ENCODE data around the gene CETP.

Gene CETP

DNA sequence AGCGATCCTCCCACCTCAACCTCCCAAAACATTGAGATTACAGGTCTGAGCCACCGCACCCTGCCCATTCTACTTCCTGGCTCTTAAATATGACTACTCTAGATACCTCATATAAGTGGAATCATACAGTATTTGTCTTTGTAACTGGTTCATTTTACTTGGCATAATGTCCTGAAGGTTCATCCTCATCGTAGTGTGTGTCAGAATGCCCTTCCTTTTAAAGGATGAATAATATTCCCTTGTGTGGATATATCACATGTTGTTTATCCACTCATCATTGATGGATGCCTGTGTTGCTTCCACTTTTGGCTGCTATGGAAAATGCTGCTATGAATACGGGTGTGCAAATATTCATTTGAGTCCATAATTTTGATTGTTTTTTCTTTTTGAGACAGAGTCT, 5.7 kb upstream of the CETP start:
- no peaks in the 10 kb centered on the region for H3K9me3 ChIP-seq (ENCODE audit: control insufficient read depth, low read length)
- no peaks in the 10 kb centered on the region for H3K4me1 ChIP-seq (ENCODE audit: control insufficient read depth, insufficient read depth, low read length, poor library complexity, severe bottlenecking)
- no peak for DNase-seq
- H3K27me3 ChIP-seq (replicated peaks; ENCODE audit: control insufficient read depth, insufficient read depth, low read length, poor library complexity, severe bottlenecking) = no peaks in the 10 kb centered on the region
- no peak overlapping the region for H3K4me3 ChIP-seq (ENCODE audit: insufficient read depth, low read depth, low read length, poor library complexity, severe bottlenecking)
- H3K27ac ChIP-seq (ENCODE audit: insufficient read depth, low read length, poor library complexity, severe bottlenecking) = no peak overlapping the region
- H3K36me3 ChIP-seq (ENCODE audit: control insufficient read depth, insufficient read depth, low read length) = no peaks in the 10 kb centered on the region

DNA sequence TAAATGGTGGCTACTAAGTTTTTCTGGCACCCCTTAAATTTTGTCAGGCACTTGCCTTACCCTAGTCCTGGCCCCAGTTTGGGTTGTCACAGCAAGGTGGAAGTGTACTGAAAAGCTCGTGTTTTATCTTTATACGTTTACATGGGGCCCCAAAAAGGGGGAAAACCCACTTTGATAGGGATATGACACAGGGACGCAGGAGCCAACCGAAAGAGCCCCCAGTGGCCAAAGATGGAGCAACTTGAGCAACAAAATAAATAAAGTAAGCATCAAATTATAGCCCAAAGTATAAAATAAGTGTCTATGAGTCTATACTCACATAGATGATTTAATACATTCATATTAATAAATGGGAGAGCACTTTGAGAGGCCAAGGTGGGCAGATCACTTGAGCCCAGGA, 5.0 kb upstream of the CETP start:
- Histone ChIP-seq H3K27me3 (replicated peaks; ENCODE audit: control insufficient read depth, insufficient read depth, low read length, poor library complexity, severe bottlenecking) (no peaks in the 10 kb centered on the region), H3K36me3 (ENCODE audit: control insufficient read depth, insufficient read depth, low read length) (no peaks in the 10 kb centered on the region), H3K4me3 (ENCODE audit: insufficient read depth, low read depth, low read length, poor library complexity, severe bottlenecking) (no peak overlapping the region), H3K4me1 (ENCODE audit: control insufficient read depth, insufficient read depth, low read length, poor library complexity, severe bottlenecking) (no peaks in the 10 kb centered on the region), H3K27ac (ENCODE audit: insufficient read depth, low read length, poor library complexity, severe bottlenecking) (no peak overlapping the region), H3K9me3 (ENCODE audit: control insufficient read depth, low read length) (no peaks in the 10 kb centered on the region)
- no peak for DNase-seq

DNA sequence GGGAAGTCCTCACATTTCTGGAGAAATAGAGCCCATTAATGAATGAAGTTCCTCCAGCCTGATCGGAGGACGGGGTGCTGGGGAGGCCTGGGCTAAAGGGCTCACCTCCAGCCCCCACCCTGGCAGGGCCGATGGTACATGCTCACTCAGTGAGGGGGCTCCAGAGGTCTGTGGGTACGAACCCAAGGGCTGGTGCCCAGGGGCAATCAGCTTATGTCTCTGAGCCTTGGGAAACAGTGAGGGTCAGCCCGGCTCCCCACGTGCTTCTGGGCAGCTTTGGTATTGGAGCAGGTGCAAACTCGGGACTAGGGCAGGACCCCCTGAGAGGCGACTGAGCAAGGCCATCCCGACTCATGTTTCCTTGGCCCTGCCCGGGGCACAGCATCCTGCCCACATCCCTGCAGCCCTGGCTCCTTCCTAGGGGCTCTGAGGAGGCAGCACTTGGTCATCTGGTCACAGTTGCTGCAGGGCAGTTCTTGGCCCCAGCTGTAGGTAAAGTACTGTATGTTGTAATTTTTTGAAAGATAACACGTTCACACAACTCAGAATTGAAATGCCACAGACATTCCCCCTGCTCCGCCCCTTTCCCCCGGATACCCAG, 969 bp upstream of the CETP start:
- no peaks in the 10 kb centered on the region for H3K27me3 ChIP-seq (replicated peaks; ENCODE audit: control insufficient read depth, insufficient read depth, low read length, poor library complexity, severe bottlenecking)
- no peak for DNase-seq
- H3K27ac ChIP-seq (ENCODE audit: insufficient read depth, low read length, poor library complexity, severe bottlenecking) = no peak overlapping the region

DNA sequence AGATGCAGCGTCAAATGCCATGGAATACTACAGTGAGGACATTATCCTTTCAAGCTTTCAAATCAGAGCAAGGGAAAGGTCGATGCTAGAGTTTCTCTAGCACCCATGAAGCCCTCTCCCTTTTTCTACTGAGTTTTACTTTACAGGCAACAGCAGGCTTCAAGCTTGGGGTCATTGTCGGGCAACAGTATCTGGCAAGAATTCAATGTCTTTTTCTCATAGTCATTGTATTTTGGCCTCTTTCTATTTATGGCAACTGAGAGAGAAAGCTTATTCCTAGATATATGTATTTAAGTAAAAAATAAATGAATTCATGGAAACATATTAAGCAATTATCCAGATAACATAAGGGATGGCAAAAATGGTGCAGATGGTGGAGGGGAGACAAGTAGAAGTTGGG, 364 bp upstream of the CETP start:
- H3K4me3 ChIP-seq (ENCODE audit: insufficient read depth, low read depth, low read length, poor library complexity, severe bottlenecking) = no peak overlapping the region
- no peak for DNase-seq
- peaks cover 6% of the 10 kb centered on the region for H3K4me1 ChIP-seq (ENCODE audit: control insufficient read depth, insufficient read depth, low read length, poor library complexity, severe bottlenecking)
- no peaks in the 10 kb centered on the region for H3K9me3 ChIP-seq (ENCODE audit: control insufficient read depth, low read length)
- H3K36me3 ChIP-seq (ENCODE audit: control insufficient read depth, insufficient read depth, low read length) = no peaks in the 10 kb centered on the region
- no peaks in the 10 kb centered on the region for H3K27me3 ChIP-seq (replicated peaks; ENCODE audit: control insufficient read depth, insufficient read depth, low read length, poor library complexity, severe bottlenecking)
- H3K27ac ChIP-seq (ENCODE audit: insufficient read depth, low read length, poor library complexity, severe bottlenecking) = no peak overlapping the region

More for the DNA sequence above, 969 bp upstream of the CETP start:
- H3K9me3 ChIP-seq (ENCODE audit: control insufficient read depth, low read length) = no peaks in the 10 kb centered on the region
- H3K36me3 ChIP-seq (ENCODE audit: control insufficient read depth, insufficient read depth, low read length) = no peaks in the 10 kb centered on the region
- H3K4me3 ChIP-seq (ENCODE audit: insufficient read depth, low read depth, low read length, poor library complexity, severe bottlenecking) = no peak overlapping the region
- peaks cover 5% of the 10 kb centered on the region for H3K4me1 ChIP-seq (ENCODE audit: control insufficient read depth, insufficient read depth, low read length, poor library complexity, severe bottlenecking)

DNA sequence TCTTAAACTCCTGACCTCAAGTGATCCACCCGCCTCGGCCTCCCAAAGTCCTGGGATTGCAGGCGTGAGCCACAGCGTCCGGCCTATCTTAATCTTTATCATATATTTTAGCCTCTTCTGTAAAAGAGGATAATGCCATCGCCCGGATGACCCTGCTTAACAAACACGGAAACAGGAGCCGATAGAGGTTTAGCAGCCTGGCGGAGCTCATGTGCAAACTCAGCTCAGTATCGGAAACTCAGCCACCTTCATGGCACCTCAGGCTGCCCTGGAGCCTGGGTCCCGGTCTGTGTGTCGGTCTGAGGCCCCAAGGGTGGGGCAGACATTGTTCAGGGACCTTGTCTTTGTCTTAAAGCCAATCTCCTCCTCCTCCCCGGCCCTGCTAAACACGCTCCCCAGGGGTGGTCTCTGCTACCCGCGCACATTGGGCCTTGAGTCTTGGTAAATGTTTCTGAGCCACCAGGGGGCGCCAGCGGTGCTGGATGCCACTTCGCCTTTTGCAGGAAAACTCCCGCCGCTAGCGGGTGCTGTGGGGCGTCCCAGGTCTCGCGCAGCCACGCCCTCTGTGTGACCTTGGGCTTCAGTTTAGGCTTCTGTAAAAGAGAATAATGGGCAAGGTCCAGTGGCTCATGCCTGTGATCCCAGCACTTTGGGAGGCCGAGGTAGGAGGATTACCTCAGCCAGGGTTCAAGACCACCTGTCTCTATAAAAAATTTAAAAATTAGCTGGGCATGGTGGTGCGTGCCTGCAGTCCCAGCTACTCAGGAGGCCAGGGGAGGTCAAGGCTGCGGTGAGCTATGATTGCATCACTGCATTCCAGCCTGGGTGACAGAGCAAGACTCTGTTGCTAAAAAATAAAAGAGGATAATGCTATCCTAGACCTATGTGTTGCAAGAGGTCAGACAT, 2.7 kb downstream of the CETP start:
- DNase-seq = peak; percentile 84 to 91 (median 88)
- Histone ChIP-seq H3K27me3 (replicated peaks; ENCODE audit: control insufficient read depth, insufficient read depth, low read length, poor library complexity, severe bottlenecking) (no peaks in the 10 kb centered on the region), H3K9me3 (ENCODE audit: control insufficient read depth, low read length) (no peaks in the 10 kb centered on the region), H3K36me3 (ENCODE audit: control insufficient read depth, insufficient read depth, low read length) (no peaks in the 10 kb centered on the region), H3K4me3 (ENCODE audit: insufficient read depth, low read depth, low read length, poor library complexity, severe bottlenecking) (no peak overlapping the region), H3K4me1 (ENCODE audit: control insufficient read depth, insufficient read depth, low read length, poor library complexity, severe bottlenecking) (peaks cover 6% of the 10 kb centered on the region), H3K27ac (ENCODE audit: insufficient read depth, low read length, poor library complexity, severe bottlenecking) (no peak overlapping the region)

DNA sequence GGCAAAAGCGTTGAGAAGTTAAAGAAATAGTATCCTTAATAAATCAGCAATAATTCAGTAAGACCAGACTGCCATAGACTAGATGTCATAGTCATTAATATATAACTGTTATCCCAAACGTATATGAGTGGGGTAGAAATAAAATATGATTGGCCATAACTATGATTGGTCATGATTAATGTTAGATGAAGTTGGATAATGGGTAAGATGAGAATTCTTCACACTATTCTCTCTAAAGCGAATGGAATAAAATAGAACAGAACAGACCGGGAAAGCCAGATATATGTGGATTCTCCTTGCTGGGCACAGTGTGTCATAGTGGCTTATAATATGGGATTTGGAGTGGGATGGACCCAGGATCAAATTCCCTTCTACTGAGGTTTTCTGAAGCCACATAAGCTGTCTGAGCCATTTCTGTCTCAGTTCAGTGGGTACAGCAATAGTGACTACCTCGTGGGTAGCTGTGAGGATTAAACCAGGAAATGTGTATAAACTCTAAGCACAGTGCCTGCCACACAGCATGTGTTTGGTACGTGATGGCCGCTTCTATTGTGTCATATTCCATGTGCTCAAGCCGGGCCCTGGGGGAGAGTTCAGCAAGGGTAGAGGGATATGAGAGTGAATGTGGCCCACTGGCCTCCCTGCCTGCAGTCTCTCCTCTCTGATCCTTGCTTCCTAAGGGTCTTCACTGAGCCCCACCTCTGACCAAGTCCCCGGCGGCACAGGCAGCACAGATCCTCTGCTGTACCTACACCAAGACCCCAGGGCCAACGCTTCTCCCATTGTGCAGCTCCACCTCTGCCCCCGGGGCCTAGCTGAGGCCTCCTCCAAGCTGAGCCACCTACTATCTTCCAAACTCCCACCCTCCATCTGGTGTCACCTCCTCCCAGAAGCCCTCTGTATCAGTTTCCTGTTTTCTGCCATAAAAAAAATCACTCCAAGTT, 3.7 kb downstream of the CETP start:
- Histone ChIP-seq H3K4me1 (ENCODE audit: control insufficient read depth, insufficient read depth, low read length, poor library complexity, severe bottlenecking) (peaks cover 6% of the 10 kb centered on the region), H3K4me3 (ENCODE audit: insufficient read depth, low read depth, low read length, poor library complexity, severe bottlenecking) (no peak overlapping the region), H3K9me3 (ENCODE audit: control insufficient read depth, low read length) (no peaks in the 10 kb centered on the region), H3K36me3 (ENCODE audit: control insufficient read depth, insufficient read depth, low read length) (no peaks in the 10 kb centered on the region), H3K27me3 (replicated peaks; ENCODE audit: control insufficient read depth, insufficient read depth, low read length, poor library complexity, severe bottlenecking) (no peaks in the 10 kb centered on the region), H3K27ac (ENCODE audit: insufficient read depth, low read length, poor library complexity, severe bottlenecking) (no peak overlapping the region)
- DNase-seq = no peak

DNA sequence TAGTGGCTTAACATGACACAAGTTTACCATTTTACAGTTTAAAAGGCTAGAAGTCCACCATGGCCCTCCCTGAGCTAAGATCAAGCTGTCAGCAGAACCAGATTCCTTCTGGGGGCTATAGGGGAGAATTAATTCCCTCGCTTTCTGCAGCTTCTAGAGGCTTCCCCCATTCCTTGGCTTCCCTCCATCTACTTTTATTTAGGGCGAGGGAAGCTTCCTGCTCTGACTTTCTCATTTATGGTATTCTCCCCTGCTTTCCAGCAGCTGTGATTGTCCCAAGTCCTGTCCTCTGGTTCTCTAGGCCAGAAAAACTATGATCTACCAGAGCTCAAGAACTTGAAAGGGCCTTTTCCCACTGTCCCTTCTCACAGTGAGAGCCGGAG, 4.3 kb downstream of the CETP start:
- no peaks in the 10 kb centered on the region for H3K9me3 ChIP-seq (ENCODE audit: control insufficient read depth, low read length)
- no peak overlapping the region for H3K4me3 ChIP-seq (ENCODE audit: insufficient read depth, low read depth, low read length, poor library complexity, severe bottlenecking)
- H3K27ac ChIP-seq (ENCODE audit: insufficient read depth, low read length, poor library complexity, severe bottlenecking) = no peak overlapping the region
- DNase-seq = no peak
- H3K27me3 ChIP-seq (replicated peaks; ENCODE audit: control insufficient read depth, insufficient read depth, low read length, poor library complexity, severe bottlenecking) = no peaks in the 10 kb centered on the region
- no peaks in the 10 kb centered on the region for H3K36me3 ChIP-seq (ENCODE audit: control insufficient read depth, insufficient read depth, low read length)
- peaks cover 6% of the 10 kb centered on the region for H3K4me1 ChIP-seq (ENCODE audit: control insufficient read depth, insufficient read depth, low read length, poor library complexity, severe bottlenecking)

DNA sequence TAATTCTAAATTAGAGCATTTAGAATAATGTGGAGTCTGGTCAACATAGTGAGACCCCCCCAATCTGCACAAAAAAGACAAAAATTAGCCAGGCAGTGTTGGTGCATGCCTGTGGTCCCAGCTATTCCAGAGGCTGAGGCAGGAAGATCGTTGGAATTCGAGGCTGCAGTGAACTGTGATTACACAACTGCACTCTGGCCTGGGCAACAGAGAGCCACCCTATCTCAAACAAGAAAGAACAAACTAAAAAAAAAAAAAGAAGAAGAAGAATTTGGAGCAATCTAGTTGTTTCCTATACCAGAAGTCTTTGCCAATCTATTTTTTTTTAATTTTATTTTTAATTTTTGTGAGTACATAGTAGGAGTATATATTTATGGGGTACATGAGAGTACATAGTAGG, 6.0 kb downstream of the CETP start:
- Histone ChIP-seq H3K4me1 (ENCODE audit: control insufficient read depth, insufficient read depth, low read length, poor library complexity, severe bottlenecking) (peaks cover 6% of the 10 kb centered on the region), H3K36me3 (ENCODE audit: control insufficient read depth, insufficient read depth, low read length) (no peaks in the 10 kb centered on the region), H3K9me3 (ENCODE audit: control insufficient read depth, low read length) (no peaks in the 10 kb centered on the region), H3K27me3 (replicated peaks; ENCODE audit: control insufficient read depth, insufficient read depth, low read length, poor library complexity, severe bottlenecking) (no peaks in the 10 kb centered on the region), H3K4me3 (ENCODE audit: insufficient read depth, low read depth, low read length, poor library complexity, severe bottlenecking) (no peak overlapping the region), H3K27ac (ENCODE audit: insufficient read depth, low read length, poor library complexity, severe bottlenecking) (no peak overlapping the region)
- DNase-seq = no peak

DNA sequence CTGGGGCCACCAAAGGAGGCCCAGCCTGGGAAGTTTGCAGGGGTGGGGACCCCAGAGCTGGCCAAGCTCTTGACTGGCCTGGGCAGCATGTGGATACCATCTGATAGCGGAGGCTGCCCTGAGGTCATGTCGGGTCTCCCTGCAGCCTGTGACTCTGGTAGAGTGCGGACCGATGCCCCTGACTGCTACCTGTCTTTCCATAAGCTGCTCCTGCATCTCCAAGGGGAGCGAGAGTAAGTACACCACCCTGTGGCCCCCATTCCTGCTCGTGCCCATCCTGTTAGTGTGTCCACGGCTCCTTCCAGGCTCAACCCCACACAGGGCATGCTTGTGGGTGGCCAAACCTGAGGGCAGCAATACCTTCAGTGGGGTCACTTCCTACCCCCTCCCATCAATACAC, 8.0 kb downstream of the CETP start:
- Histone ChIP-seq H3K9me3 (ENCODE audit: control insufficient read depth, low read length) (no peaks in the 10 kb centered on the region), H3K27me3 (replicated peaks; ENCODE audit: control insufficient read depth, insufficient read depth, low read length, poor library complexity, severe bottlenecking) (no peaks in the 10 kb centered on the region), H3K27ac (ENCODE audit: insufficient read depth, low read length, poor library complexity, severe bottlenecking) (no peak overlapping the region), H3K36me3 (ENCODE audit: control insufficient read depth, insufficient read depth, low read length) (no peaks in the 10 kb centered on the region), H3K4me3 (ENCODE audit: insufficient read depth, low read depth, low read length, poor library complexity, severe bottlenecking) (no peak overlapping the region), H3K4me1 (ENCODE audit: control insufficient read depth, insufficient read depth, low read length, poor library complexity, severe bottlenecking) (peaks cover 6% of the 10 kb centered on the region)
- DNase-seq = no peak

Data from effector memory CD4-positive, alpha-beta T cell (primary cell).